Stimulated activated effector memory CD8-positive, alpha-beta T cell treated with anti-CD3 and anti-CD28 coated beads, Interleukin-12 subunit alpha, Interleukin-12 subunit beta, amount 100 ng/mL, for 72 hours (primary cell): ENCODE data around the gene ZC3HAV1L.
"Not testable (repeated sequence)": the region's sequence is repeated elsewhere in the genome, so short reads cannot be mapped to it uniquely, and the experiment has no call there.

Experiments
- ATAC-seq: fragments of 150-1000 bp; cut with Tn5 transposase; 2 replicates; pipeline ENCODE4 v1.10.0; 2021
- DNase-seq, 2 donors: peaks; one replicate each; pipeline ENCODE4 v3.0.0; 2021 to 2022; ENCODE audit warnings: low spot score in 2 of 2
- H3K27ac Mint-ChIP-seq: one replicate; pipeline ENCODE4 v1.8.0; 2022; ENCODE audit warnings: mild to moderate bottlenecking, mixed read lengths
- H3K36me3 Mint-ChIP-seq: one replicate; pipeline ENCODE4 v1.8.0; 2022; ENCODE audit warnings: mild to moderate bottlenecking, mixed read lengths
- H3K4me1 Mint-ChIP-seq: one replicate; pipeline ENCODE4 v1.8.0; 2022; ENCODE audit warnings: mixed read lengths
- H3K4me3 Mint-ChIP-seq: one replicate; pipeline ENCODE4 v1.8.0; 2022; ENCODE audit warnings: mild to moderate bottlenecking, mixed read lengths
- H3K9me3 Mint-ChIP-seq: one replicate; pipeline ENCODE4 v1.8.0; 2022; ENCODE audit warnings: mixed read lengths

The ZC3HAV1L gene

GRCh38 chr7:139004321-139005090, 31.3 kb downstream of the ZC3HAV1L start:
- Mint-ChIP-seq H3K36me3 (no peaks in the 10 kb centered on the region), H3K4me1 (no peaks in the 10 kb centered on the region), H3K4me3 (no peak overlapping the region), H3K27ac (no peak overlapping the region), H3K9me3 (peaks cover 2% of the 10 kb centered on the region)
- no peak for DNase-seq
- ATAC-seq, result no peak

GRCh38 chr7:138999414-138999813, 36.4 kb downstream of the ZC3HAV1L start:
- H3K4me3 Mint-ChIP-seq, result no peak overlapping the region
- DNase-seq, result no peak
- H3K9me3 Mint-ChIP-seq, result peaks cover 2% of the 10 kb centered on the region
- no peak for ATAC-seq
- no peaks in the 10 kb centered on the region for H3K36me3 Mint-ChIP-seq
- no peaks in the 10 kb centered on the region for H3K4me1 Mint-ChIP-seq
- no peak overlapping the region for H3K27ac Mint-ChIP-seq

GRCh38 chr7:138992052-138992531, 43.8 kb downstream of the ZC3HAV1L start:
- Mint-ChIP-seq H3K36me3 (no peaks in the 10 kb centered on the region), H3K4me1 (no peaks in the 10 kb centered on the region), H3K4me3 (no peak overlapping the region), H3K9me3 (no peaks in the 10 kb centered on the region), H3K27ac (no peak overlapping the region)
- DNase-seq (no peak), ATAC-seq (no peak)

- DNase-seq, result no peak
- H3K4me3 Mint-ChIP-seq, result no peak overlapping the region
- no peaks in the 10 kb centered on the region for H3K4me1 Mint-ChIP-seq
- H3K27ac Mint-ChIP-seq, result no peak overlapping the region
- H3K9me3 Mint-ChIP-seq, result no peaks in the 10 kb centered on the region
- no peaks in the 10 kb centered on the region for H3K36me3 Mint-ChIP-seq
- ATAC-seq, result no peak
These were observed 48.2 kb downstream of the ZC3HAV1L start for GRCh38 chr7:138987686-138988085.

GRCh38 chr7:138982204-138982623, 53.6 kb downstream of the ZC3HAV1L start:
- DNase-seq, result no peak
- Mint-ChIP-seq H3K4me1 (peaks cover 16% of the 10 kb centered on the region), H3K36me3 (no peaks in the 10 kb centered on the region), H3K27ac (no peak overlapping the region), H3K9me3 (no peaks in the 10 kb centered on the region), H3K4me3 (peak overlapping the region; percentile 56)
- ATAC-seq, result no peak

- peak; percentile 88 for ATAC-seq
- Mint-ChIP-seq H3K4me3 (peak within 1 kb of the TSS; percentile 82), H3K9me3 (no peaks in the 10 kb centered on the region), H3K27ac (peak within 1 kb of the TSS; percentile 68), H3K4me1 (peaks cover 16% of the 10 kb centered on the region), H3K36me3 (no peaks in the 10 kb centered on the region)
- peak; percentile 33 to 67 for DNase-seq
These were observed 54.3 kb downstream of the ZC3HAV1L start, which contains the start of gene KIAA1549 for GRCh38 chr7:138981332-138982203. Gene KIAA1549 (minus strand): TSS chr7:138981389. CDS start chr7:138981269, 120 bp downstream.

- peak overlapping the region; percentile 68 for H3K27ac Mint-ChIP-seq
- H3K4me1 Mint-ChIP-seq, result peaks cover 16% of the 10 kb centered on the region
- H3K4me3 Mint-ChIP-seq, result peak overlapping the region; percentile 82
- H3K36me3 Mint-ChIP-seq, result no peaks in the 10 kb centered on the region
- no peaks in the 10 kb centered on the region for H3K9me3 Mint-ChIP-seq
- peak; percentile 52 for ATAC-seq
- peak in 1 of 2 donors; percentile 55 for DNase-seq
These were observed 55.1 kb downstream of the ZC3HAV1L start for GRCh38 chr7:138980563-138981291.

GRCh38 chr7:138979988-138980562, 55.8 kb downstream of the ZC3HAV1L start:
- no peak for DNase-seq
- Mint-ChIP-seq H3K36me3 (no peaks in the 10 kb centered on the region), H3K4me1 (peaks cover 16% of the 10 kb centered on the region), H3K9me3 (no peaks in the 10 kb centered on the region), H3K4me3 (peak overlapping the region; percentile 82), H3K27ac (peak overlapping the region; percentile 68)
- ATAC-seq, result no peak

- no peak for DNase-seq
- Mint-ChIP-seq H3K27ac (no peak overlapping the region), H3K36me3 (no peaks in the 10 kb centered on the region), H3K4me3 (peak overlapping the region; percentile 82), H3K4me1 (peaks cover 16% of the 10 kb centered on the region), H3K9me3 (no peaks in the 10 kb centered on the region)
- ATAC-seq, result no peak
These were observed 56.4 kb downstream of the ZC3HAV1L start for GRCh38 chr7:138979226-138979979.

GRCh38 chr7:138978541-138979184, 57.2 kb downstream of the ZC3HAV1L start:
- Mint-ChIP-seq H3K27ac (no peak overlapping the region), H3K4me1 (peaks cover 16% of the 10 kb centered on the region), H3K4me3 (no peak overlapping the region), H3K9me3 (no peaks in the 10 kb centered on the region), H3K36me3 (no peaks in the 10 kb centered on the region)
- DNase-seq (no peak), ATAC-seq (no peak)

- H3K4me1 Mint-ChIP-seq, H3K9me3 Mint-ChIP-seq, H3K27ac Mint-ChIP-seq, H3K4me3 Mint-ChIP-seq, ATAC-seq, DNase-seq, H3K36me3 Mint-ChIP-seq: not testable (repeated sequence)
These were observed 59.7 kb downstream of the ZC3HAV1L start for GRCh38 chr7:138976161-138976560.
